GM12801 (cell line): Measurements from ENCODE around the gene CEP350.

Source experiments
- TF ChIP-seq, protein P1 (sequence below): IDR thresholded peaks from one replicate; pipeline ENCODE4 v1.5.1; 2011; ENCODE audit warnings: control low read depth; ENCODE audit not compliant: insufficient read length; ENCODE audit errors: extremely low read depth

Gene CEP350

DNA sequence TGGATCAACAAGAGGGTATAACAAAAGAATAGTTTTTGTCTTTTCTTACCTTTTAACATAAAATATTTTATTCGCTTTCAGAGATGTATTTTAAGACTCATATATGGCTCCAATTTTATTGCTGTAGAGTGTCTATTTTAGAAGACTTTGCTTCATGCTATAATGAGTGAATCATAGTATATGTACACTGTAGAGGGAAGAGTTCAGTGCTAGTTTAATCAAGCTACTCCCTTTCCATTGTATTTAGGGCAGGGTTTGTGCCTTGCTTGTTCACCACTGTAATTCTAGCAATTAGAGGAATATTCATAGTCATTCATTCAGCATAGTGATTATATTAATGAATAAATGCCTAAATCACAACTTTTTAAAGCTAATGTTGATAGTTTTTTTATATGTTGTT lies 78.8 kb downstream of the CEP350 start:
- TF ChIP-seq, protein P1, sequence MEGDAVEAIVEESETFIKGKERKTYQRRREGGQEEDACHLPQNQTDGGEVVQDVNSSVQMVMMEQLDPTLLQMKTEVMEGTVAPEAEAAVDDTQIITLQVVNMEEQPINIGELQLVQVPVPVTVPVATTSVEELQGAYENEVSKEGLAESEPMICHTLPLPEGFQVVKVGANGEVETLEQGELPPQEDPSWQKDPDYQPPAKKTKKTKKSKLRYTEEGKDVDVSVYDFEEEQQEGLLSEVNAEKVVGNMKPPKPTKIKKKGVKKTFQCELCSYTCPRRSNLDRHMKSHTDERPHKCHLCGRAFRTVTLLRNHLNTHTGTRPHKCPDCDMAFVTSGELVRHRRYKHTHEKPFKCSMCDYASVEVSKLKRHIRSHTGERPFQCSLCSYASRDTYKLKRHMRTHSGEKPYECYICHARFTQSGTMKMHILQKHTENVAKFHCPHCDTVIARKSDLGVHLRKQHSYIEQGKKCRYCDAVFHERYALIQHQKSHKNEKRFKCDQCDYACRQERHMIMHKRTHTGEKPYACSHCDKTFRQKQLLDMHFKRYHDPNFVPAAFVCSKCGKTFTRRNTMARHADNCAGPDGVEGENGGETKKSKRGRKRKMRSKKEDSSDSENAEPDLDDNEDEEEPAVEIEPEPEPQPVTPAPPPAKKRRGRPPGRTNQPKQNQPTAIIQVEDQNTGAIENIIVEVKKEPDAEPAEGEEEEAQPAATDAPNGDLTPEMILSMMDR = no peak

DNA sequence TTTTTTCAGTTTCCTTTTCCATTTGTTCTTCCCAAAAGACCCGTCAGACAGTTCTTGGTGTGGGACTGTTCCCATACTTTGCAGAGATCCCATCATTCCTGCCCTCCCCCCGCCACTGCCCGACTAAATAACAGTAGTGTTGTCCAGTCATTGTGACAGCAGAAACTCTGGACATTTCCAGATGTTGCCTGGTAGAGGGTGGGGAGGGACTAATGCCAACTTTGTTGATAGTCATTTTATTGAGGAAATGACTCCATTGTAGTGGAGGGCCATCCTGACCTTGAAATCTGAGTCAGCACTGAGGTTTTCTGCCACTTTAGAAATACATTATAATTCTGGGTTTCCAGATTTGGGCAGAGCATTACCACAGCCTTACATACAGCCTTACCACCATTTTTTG lies 85.4 kb downstream of the CEP350 start:
- TF ChIP-seq, protein P1 = no peak

DNA sequence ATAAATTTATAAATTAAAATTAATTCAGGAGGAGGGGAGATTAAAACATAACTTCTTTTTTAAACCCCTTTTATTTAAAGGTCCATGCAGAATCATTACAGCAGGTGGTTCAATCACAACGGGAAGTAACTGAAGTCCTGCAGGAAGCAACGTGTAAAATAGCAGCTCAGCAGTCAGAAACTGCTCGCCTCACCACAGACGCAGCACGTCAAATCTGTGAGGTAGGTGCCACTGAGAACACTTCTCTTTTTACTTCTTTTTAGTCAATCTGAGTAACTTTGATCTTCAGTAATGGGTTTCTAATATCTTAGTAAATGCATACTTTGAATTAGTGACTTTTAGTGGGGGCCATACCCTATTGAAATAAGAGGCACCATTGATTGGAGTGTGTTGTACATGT lies 87.0 kb downstream of the CEP350 start:
- TF ChIP-seq, protein P1 = no peak

DNA sequence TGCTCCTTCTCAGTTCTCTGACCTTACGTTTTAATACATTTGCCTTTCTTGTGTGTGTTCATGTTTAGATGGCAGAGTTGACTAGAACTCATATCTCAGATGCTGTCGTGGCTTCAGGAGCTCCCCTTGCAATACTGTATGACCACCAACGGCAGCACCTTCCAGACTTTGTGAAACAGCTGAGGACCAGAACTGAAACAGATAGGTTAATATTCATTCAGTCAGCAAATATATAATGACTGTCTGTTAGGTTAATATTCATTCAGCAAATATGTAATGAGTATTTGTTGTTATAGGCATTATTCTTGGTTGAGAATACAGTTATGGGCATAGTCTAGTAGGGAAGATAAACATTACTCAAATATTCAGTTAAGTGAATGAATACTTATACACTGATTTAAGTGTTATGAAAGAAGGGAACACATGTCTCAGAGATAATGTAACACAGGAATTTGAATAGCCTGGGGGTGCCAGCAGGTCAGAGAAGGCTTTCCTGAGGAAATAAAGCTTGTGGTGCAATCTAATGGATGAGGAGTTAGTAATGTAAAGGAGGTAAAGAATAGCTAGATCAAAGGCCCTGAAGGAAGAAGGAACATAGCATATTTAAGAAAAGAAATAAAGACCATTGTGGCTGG lies 88.5 kb downstream of the CEP350 start:
- TF ChIP-seq, protein P1 = no peak

DNA sequence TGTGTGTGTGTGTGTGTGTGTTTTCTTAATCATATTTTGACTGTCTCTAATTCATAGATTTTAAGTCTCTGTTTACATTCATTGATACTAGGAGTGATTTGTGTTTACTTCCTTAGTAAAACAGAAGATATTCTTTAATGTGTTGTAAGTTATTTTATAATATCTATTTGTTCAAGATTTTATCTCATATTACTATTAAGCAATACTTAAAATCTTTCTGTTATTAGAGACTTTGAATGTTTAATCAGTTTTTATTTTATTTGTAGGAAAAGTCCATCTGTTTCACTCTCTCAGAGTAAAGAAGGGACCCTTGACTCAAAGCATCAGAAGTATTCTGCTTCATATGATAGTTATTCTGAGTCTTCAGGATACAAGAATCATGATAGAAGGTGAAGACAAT lies 89.2 kb downstream of the CEP350 start:
- TF ChIP-seq, protein P1 = no peak

DNA sequence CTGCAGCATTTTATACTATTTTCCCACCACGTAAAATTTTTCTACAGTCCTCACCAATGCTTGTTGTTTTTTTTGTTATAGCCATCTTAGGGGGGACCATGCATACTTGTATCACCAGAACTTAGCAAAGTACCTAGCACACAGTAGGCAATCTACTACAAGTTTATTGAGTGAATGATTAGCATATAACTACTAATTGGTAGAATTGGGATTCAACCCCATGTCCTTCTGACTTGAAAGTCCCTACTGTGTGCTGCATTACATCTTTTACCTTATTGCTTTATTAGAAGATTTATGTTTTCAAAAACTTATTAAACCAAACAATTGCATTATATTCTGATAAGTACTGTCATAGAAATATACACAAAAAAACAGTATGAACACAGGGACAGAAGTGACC lies 92.1 kb downstream of the CEP350 start:
- TF ChIP-seq, protein P1 = no peak

DNA sequence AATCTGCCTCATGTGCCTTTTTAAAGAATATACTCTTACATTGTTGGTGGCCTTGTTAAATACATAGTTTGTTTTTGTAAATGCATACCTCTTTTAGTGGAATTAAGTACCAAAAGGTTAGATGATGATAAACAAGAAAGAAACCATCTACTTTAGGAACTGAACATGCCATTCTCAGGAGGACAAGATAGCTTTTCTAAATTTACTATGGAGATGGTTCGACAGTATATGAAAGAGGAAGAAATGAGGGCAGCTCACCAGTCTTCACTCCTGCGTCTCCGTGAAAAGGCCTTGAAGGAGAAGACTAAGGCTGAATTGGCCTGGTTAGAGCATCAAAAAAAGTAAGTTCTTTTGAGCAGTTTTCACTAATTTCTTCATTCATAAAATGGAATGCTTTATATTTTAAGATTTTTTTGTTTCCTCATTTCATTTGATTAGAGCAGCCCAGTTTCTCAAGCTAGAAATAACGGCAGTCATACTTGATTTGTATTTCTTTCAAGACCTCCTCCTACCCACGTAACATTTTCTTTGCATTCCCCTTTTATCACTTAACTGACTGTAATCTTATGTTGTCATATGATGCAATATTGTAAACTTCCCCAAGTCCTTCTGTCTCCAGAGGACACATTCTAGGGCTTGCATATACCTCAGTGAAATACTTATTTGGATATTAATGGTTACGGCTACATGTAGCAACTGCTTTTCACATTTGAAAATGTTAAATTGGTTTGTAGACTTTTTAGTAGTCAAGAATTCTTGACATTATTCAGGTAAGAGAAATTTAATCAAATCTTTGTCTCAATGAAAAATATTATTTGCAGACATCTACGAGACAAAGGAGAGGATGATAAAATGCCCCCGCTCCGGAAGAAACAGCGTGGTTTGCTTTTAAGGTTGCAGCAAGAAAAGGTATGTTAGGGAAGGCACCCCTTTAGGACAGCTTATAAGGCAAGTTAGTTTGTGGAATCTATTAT lies 99.3 kb downstream of the CEP350 start:
- TF ChIP-seq, protein P1 = no peak
